GM13977 (cell line): Measurements from ENCODE around the gene NOXO1.
A peak's percentile ranks its signal among the peaks of the same experiment; 100 is the strongest.

Experiments
- DNase-seq: peaks from one replicate; pipeline ENCODE4 v3.0.0; 2012; ENCODE audit warnings: low spot score
- in situ Hi-C: fragments of 300-500 bp; cut with MboI; formaldehyde crosslinking; loops from one replicate; pipeline ENCODE4 v1.12.0; 2022; ENCODE audit warnings: low sequenced_read_pairs, low pct_unique_long_range_greater_than_20kb, mixed read lengths, inconsistent platforms; ENCODE audit not compliant: unreplicated experiment
- TF ChIP-seq, protein P1 (sequence below): IDR thresholded peaks from 2 replicates; pipeline ENCODE4 v1.5.1; 2012; ENCODE audit warnings: mild to moderate bottlenecking, control low read depth; ENCODE audit not compliant: insufficient read depth; ENCODE audit errors: extremely low read depth, missing control alignments

The NOXO1 gene

GRCh38 chr16:2026461-2027023 is 45.3 kb upstream of the NOXO1 start, which contains the start of gene NHERF2:
Gene NHERF2 (plus strand): TSS chr16:2026902. CDS start chr16:2027006, 104 bp downstream.
- in situ Hi-C loops = no loop called here
- DNase-seq = peak; percentile 71
- TF ChIP-seq, protein P1, sequence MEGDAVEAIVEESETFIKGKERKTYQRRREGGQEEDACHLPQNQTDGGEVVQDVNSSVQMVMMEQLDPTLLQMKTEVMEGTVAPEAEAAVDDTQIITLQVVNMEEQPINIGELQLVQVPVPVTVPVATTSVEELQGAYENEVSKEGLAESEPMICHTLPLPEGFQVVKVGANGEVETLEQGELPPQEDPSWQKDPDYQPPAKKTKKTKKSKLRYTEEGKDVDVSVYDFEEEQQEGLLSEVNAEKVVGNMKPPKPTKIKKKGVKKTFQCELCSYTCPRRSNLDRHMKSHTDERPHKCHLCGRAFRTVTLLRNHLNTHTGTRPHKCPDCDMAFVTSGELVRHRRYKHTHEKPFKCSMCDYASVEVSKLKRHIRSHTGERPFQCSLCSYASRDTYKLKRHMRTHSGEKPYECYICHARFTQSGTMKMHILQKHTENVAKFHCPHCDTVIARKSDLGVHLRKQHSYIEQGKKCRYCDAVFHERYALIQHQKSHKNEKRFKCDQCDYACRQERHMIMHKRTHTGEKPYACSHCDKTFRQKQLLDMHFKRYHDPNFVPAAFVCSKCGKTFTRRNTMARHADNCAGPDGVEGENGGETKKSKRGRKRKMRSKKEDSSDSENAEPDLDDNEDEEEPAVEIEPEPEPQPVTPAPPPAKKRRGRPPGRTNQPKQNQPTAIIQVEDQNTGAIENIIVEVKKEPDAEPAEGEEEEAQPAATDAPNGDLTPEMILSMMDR = no peak

DNA sequence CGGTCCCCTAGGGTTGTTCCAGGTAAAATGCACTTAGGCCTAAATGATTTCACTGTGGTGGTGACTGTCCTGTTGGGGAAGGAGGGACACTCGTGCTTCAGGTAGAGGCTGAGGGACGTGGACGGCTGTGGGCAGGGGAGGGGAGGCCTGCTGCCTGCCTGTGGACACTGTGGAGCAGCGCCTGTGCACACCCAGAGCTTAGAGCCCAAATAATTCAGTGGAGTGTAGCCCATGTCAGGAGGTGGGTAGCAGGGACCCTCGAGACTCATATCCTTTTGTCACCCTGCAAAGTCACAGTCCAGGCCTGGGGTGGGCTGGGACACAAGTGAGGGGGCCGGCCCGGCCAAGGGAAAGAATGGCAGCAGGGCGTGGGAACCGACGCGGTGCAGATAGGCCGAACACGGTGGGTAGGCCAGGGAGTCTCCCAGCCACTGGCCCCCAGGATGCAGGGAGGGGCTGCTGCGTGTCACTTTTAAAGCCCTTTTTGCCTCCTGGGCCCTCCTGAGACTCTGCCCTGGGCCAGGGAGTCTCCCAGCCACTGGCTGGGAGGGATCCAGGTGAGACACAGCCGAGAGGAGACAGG is 44.7 kb upstream of the NOXO1 start:
- TF ChIP-seq, protein P1 = no peak
- in situ Hi-C loops = no loop called here
- DNase-seq = no peak

- in situ Hi-C loops = no loop called here
- DNase-seq = no peak
- TF ChIP-seq, protein P1 = no peak
These were observed 44.0 kb upstream of the NOXO1 start for GRCh38 chr16:2025251-2025650.

GRCh38 chr16:2024032-2024420 is 42.8 kb upstream of the NOXO1 start:
- in situ Hi-C loops = loop anchor here (5.0 kb wide), 1 partner anchor 118 kb away; no protein-coding TSS in a partner anchor
- DNase-seq = no peak
- TF ChIP-seq, protein P1 = no peak

DNA sequence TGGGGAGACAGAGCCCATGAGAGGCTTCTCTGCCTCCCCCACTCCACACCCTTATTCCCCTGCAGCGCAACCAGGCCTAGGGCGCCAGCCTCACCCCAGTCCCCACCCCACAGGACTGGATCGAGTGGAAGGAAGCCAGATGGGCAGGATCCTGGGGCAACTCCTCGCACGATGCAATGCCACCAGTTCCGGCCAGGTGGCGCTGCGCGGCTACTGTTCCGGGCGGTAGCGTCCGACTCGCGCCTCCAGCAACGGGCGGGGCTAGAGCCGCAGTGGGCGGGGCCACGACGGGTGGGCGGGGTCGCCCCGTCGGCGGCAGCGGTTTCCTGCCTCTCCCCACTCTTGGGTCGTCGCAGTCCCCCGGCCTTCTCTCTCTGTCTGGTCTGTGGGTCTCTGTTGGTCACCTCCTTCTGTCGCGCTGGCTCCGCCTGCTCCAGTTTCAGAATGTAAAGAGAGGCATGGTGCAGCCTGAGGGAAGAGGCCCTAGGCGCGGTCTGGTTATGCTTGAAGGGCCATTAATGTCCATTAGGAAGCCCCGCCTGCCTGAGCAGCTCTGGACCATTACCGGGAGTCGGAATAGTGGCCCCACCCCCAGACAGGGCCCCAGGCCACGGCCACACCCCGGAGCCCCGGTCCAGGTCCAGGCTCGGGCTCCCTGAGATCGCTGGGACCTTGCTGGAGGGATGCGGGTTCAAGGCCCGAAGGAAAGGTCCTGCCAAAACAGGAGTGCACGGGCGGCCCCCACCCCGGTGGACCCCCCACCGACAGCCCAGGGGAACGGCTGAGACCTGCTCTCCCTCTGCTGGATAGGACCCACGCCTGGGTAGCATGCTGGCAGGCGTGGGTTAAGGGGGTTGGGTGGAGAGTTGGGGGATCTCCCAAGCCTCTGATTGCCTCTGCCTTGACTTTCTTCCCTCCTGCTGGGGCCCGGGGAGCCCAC is 42.1 kb upstream of the NOXO1 start:
- TF ChIP-seq, protein P1 = peak; percentile 94
- in situ Hi-C loops = loop anchor here (5.0 kb wide), 1 partner anchor 119 kb away; no protein-coding TSS in a partner anchor
- DNase-seq = peak; percentile 100

DNA sequence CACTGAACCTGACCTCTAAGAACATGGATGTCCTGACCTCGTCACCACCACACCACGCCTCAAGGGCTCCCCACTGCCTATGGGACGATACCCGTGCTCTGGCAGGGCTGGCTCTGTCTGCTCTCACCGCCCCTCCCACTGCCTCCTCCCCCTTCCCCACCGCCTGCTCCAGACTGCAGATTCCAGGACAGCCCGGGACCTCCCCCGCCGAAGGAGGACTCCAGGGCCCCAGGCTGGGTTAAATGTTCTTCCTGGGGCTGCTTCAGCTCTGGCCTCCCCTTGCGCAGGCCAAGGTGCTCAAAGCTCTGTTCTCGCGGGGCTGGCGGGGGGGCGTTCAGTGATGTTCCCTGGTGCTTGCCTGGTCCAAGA is 41.4 kb upstream of the NOXO1 start:
- no peak for DNase-seq
- TF ChIP-seq, protein P1 = peak; percentile 21
- in situ Hi-C loops = loop anchor here (5.0 kb wide), 1 partner anchor 120 kb away; no protein-coding TSS in a partner anchor
